ENCODE results near the gene MMP17. TPM values are rescaled to one million over a fixed set of nuclear protein-coding genes. Genes with fewer than 3 reads are reported as not detected.

MMP17 gene
- 2.0 TPM for total RNA-seq

GRCh38 chr12:131827961-131828534 lies at the start of gene MMP17:
Gene MMP17, plus strand, starts transcription at chr12:131828393. Its CDS starts 102 bp downstream, at chr12:131828495.
- no peak for DNase-seq (ENCODE audit: low spot score)

GRCh38 chr12:131779027-131779426 lies 49.2 kb upstream of the MMP17 start:
- DNase-seq (ENCODE audit: low spot score) = no peak

GRCh38 chr12:131782061-131782460 lies 46.1 kb upstream of the MMP17 start:
- DNase-seq (ENCODE audit: low spot score) = no peak

- DNase-seq (ENCODE audit: low spot score) = no peak
Measured at GRCh38 chr12:131783915-131784541, 44.2 kb upstream of the MMP17 start.

- no peak for DNase-seq (ENCODE audit: low spot score)
Measured at GRCh38 chr12:131784909-131785762, 43.1 kb upstream of the MMP17 start.

GRCh38 chr12:131785763-131786330 lies 42.3 kb upstream of the MMP17 start:
- no peak for DNase-seq (ENCODE audit: low spot score)

GRCh38 chr12:131786331-131786730 lies 41.9 kb upstream of the MMP17 start:
- DNase-seq (ENCODE audit: low spot score) = no peak

GRCh38 chr12:131787143-131787660 lies 41.0 kb upstream of the MMP17 start:
- DNase-seq (ENCODE audit: low spot score) = no peak

- no peak for DNase-seq (ENCODE audit: low spot score)
Measured at GRCh38 chr12:131788070-131788469, 40.1 kb upstream of the MMP17 start.

- no peak for DNase-seq (ENCODE audit: low spot score)
Measured at GRCh38 chr12:131789638-131790037, 38.6 kb upstream of the MMP17 start.

- DNase-seq (ENCODE audit: low spot score) = no peak
Measured at GRCh38 chr12:131793243-131794022, 34.8 kb upstream of the MMP17 start.

GRCh38 chr12:131794061-131794460 lies 34.1 kb upstream of the MMP17 start:
- DNase-seq (ENCODE audit: low spot score) = no peak

- no peak for DNase-seq (ENCODE audit: low spot score)
Measured at GRCh38 chr12:131794573-131794972, 33.6 kb upstream of the MMP17 start.

- DNase-seq (ENCODE audit: low spot score) = no peak
Measured at GRCh38 chr12:131795064-131795463, 33.1 kb upstream of the MMP17 start.

- DNase-seq (ENCODE audit: low spot score) = no peak
Measured at GRCh38 chr12:131795690-131796410, 32.3 kb upstream of the MMP17 start.

GRCh38 chr12:131796411-131796736 lies 31.8 kb upstream of the MMP17 start:
- DNase-seq (ENCODE audit: low spot score) = no peak

- DNase-seq (ENCODE audit: low spot score) = no peak
Measured at GRCh38 chr12:131796754-131797587, 31.2 kb upstream of the MMP17 start.

GRCh38 chr12:131797588-131797934 lies 30.6 kb upstream of the MMP17 start:
- DNase-seq (ENCODE audit: low spot score) = no peak

- no peak for DNase-seq (ENCODE audit: low spot score)
Measured at GRCh38 chr12:131799195-131799594, 29.0 kb upstream of the MMP17 start.
